Stimulated activated naive CD8-positive, alpha-beta T cell treated with anti-CD3 and anti-CD28 coated beads, Interleukin-15, Interleukin-2, amounts not matched to agents 100 ng/mL and 50 ng/mL, for 24 hours (primary cell): Measurements from ENCODE around the gene ADAM8.
"Not testable (repeated sequence)": the region's sequence is repeated elsewhere in the genome, so short reads cannot be mapped to it uniquely, and the experiment has no call there.

Source experiments
- H3K27ac Mint-ChIP-seq: one replicate; pipeline ENCODE4 v1.8.0; 2021; ENCODE audit warnings: mild to moderate bottlenecking, mixed read lengths
- H3K27me3 Mint-ChIP-seq: one replicate; pipeline ENCODE4 v1.8.0; 2021; ENCODE audit warnings: mixed read lengths
- H3K36me3 Mint-ChIP-seq: one replicate; pipeline ENCODE4 v1.8.0; 2021; ENCODE audit warnings: low read depth, mixed read lengths
- H3K4me1 Mint-ChIP-seq: one replicate; pipeline ENCODE4 v1.8.0; 2021; ENCODE audit warnings: low read depth, mixed read lengths
- H3K4me3 Mint-ChIP-seq: one replicate; pipeline ENCODE4 v1.8.0; 2021; ENCODE audit warnings: mild to moderate bottlenecking, mixed read lengths
- H3K9me3 Mint-ChIP-seq: one replicate; pipeline ENCODE4 v1.8.0; 2021; ENCODE audit warnings: mixed read lengths

ADAM8 gene

GRCh38 chr10:133231946-133232574 lies 44.6 kb downstream of the ADAM8 start:
- Mint-ChIP-seq H3K27me3 (peaks cover 50% of the 10 kb centered on the region), H3K27ac (no peak overlapping the region), H3K4me1 (peaks cover 14% of the 10 kb centered on the region), H3K36me3 (no peaks in the 10 kb centered on the region), H3K4me3 (no peak overlapping the region), H3K9me3 (no peaks in the 10 kb centered on the region)

GRCh38 chr10:133231244-133231945 lies 45.3 kb downstream of the ADAM8 start:
- H3K4me3 Mint-ChIP-seq = no peak overlapping the region

GRCh38 chr10:133230387-133231195 lies 46.1 kb downstream of the ADAM8 start:
- Mint-ChIP-seq H3K36me3 (no peaks in the 10 kb centered on the region), H3K4me3 (no peak overlapping the region)

More at GRCh38 chr10:133231244-133231945, 45.3 kb downstream of the ADAM8 start:
- Mint-ChIP-seq H3K27ac (no peak overlapping the region), H3K27me3 (peaks cover 56% of the 10 kb centered on the region), H3K4me1 (peaks cover 19% of the 10 kb centered on the region), H3K9me3 (no peaks in the 10 kb centered on the region), H3K36me3 (no peaks in the 10 kb centered on the region)

GRCh38 chr10:133230044-133230361 lies 46.7 kb downstream of the ADAM8 start, which contains the start of gene UTF1:
UTF1 (plus strand) TSS chr10:133230217; CDS start chr10:133230289, 72 bp downstream.
- Mint-ChIP-seq H3K27ac (no peak within 1 kb of the TSS), H3K36me3 (no peaks in the 10 kb centered on the region), H3K4me1 (peaks cover 26% of the 10 kb centered on the region), H3K4me3 (no peak within 1 kb of the TSS), H3K9me3 (no peaks in the 10 kb centered on the region), H3K27me3 (peaks cover 63% of the 10 kb centered on the region)

More at GRCh38 chr10:133230387-133231195, 46.1 kb downstream of the ADAM8 start:
- H3K4me1 Mint-ChIP-seq = peaks cover 23% of the 10 kb centered on the region
- H3K27ac Mint-ChIP-seq = no peak overlapping the region
- H3K9me3 Mint-ChIP-seq = no peaks in the 10 kb centered on the region
- peaks cover 63% of the 10 kb centered on the region for H3K27me3 Mint-ChIP-seq

- Mint-ChIP-seq H3K4me1 (peaks cover 26% of the 10 kb centered on the region), H3K27me3 (peaks cover 63% of the 10 kb centered on the region), H3K36me3 (no peaks in the 10 kb centered on the region), H3K9me3 (no peaks in the 10 kb centered on the region), H3K27ac (no peak overlapping the region), H3K4me3 (no peak overlapping the region)
These were observed 47.2 kb downstream of the ADAM8 start for GRCh38 chr10:133229265-133230043.

GRCh38 chr10:133227256-133227655 lies 49.4 kb downstream of the ADAM8 start:
- peaks cover 48% of the 10 kb centered on the region for H3K27me3 Mint-ChIP-seq
- no peak overlapping the region for H3K27ac Mint-ChIP-seq
- no peaks in the 10 kb centered on the region for H3K9me3 Mint-ChIP-seq
- no peaks in the 10 kb centered on the region for H3K36me3 Mint-ChIP-seq
- H3K4me1 Mint-ChIP-seq = peaks cover 26% of the 10 kb centered on the region
- no peak overlapping the region for H3K4me3 Mint-ChIP-seq

- peak overlapping the region; percentile 45 for H3K4me3 Mint-ChIP-seq
- H3K9me3 Mint-ChIP-seq = no peaks in the 10 kb centered on the region
- H3K4me1 Mint-ChIP-seq = peaks cover 23% of the 10 kb centered on the region
- no peaks in the 10 kb centered on the region for H3K36me3 Mint-ChIP-seq
- H3K27me3 Mint-ChIP-seq = peaks cover 41% of the 10 kb centered on the region
- H3K27ac Mint-ChIP-seq = peak overlapping the region; percentile 55
These were observed 50.3 kb downstream of the ADAM8 start for GRCh38 chr10:133226251-133226808.

GRCh38 chr10:133225707-133226191 lies 50.9 kb downstream of the ADAM8 start:
- Mint-ChIP-seq H3K27ac (peak overlapping the region; percentile 55), H3K9me3 (no peaks in the 10 kb centered on the region), H3K27me3 (peaks cover 44% of the 10 kb centered on the region), H3K4me1 (peaks cover 22% of the 10 kb centered on the region), H3K36me3 (no peaks in the 10 kb centered on the region), H3K4me3 (peak overlapping the region; percentile 45)

- Mint-ChIP-seq H3K9me3 (no peaks in the 10 kb centered on the region), H3K36me3 (no peaks in the 10 kb centered on the region), H3K4me3 (no peak overlapping the region), H3K27ac (no peak overlapping the region), H3K4me1 (peaks cover 22% of the 10 kb centered on the region), H3K27me3 (peaks cover 45% of the 10 kb centered on the region)
These were observed 51.8 kb downstream of the ADAM8 start for GRCh38 chr10:133224756-133225372.

GRCh38 chr10:133224076-133224475 lies 52.6 kb downstream of the ADAM8 start:
- Mint-ChIP-seq H3K27me3 (peaks cover 40% of the 10 kb centered on the region), H3K4me3 (no peak overlapping the region), H3K27ac (no peak overlapping the region), H3K9me3 (no peaks in the 10 kb centered on the region), H3K36me3 (no peaks in the 10 kb centered on the region), H3K4me1 (peaks cover 17% of the 10 kb centered on the region)

- H3K27ac Mint-ChIP-seq, H3K9me3 Mint-ChIP-seq: not testable (repeated sequence)
These were observed 54.9 kb downstream of the ADAM8 start for GRCh38 chr10:133221756-133222155.

GRCh38 chr10:133221331-133221730 lies 55.3 kb downstream of the ADAM8 start:
- Mint-ChIP-seq H3K4me3 (no peak overlapping the region), H3K9me3 (no peaks in the 10 kb centered on the region), H3K4me1 (peaks cover 10% of the 10 kb centered on the region), H3K27me3 (peaks cover 15% of the 10 kb centered on the region), H3K36me3 (no peaks in the 10 kb centered on the region), H3K27ac (no peak overlapping the region)

More at GRCh38 chr10:133221756-133222155, 54.9 kb downstream of the ADAM8 start:
- H3K4me3 Mint-ChIP-seq, H3K36me3 Mint-ChIP-seq: not testable (repeated sequence)
- peaks cover 18% of the 10 kb centered on the region for H3K27me3 Mint-ChIP-seq
- H3K4me1 Mint-ChIP-seq = peaks cover 14% of the 10 kb centered on the region

GRCh38 chr10:133219782-133220181 lies 56.9 kb downstream of the ADAM8 start:
- Mint-ChIP-seq H3K4me3 (no peak overlapping the region), H3K9me3 (no peaks in the 10 kb centered on the region), H3K4me1 (no peaks in the 10 kb centered on the region), H3K27me3 (peaks cover 12% of the 10 kb centered on the region), H3K27ac (no peak overlapping the region), H3K36me3 (no peaks in the 10 kb centered on the region)

- Mint-ChIP-seq H3K27ac (no peak overlapping the region), H3K27me3 (peaks cover 12% of the 10 kb centered on the region), H3K4me3 (no peak overlapping the region)
These were observed 57.8 kb downstream of the ADAM8 start for GRCh38 chr10:133218891-133219290.

More at GRCh38 chr10:133218891-133219290, 57.8 kb downstream of the ADAM8 start:
- H3K4me1 Mint-ChIP-seq = no peaks in the 10 kb centered on the region
- H3K9me3 Mint-ChIP-seq = no peaks in the 10 kb centered on the region
- no peaks in the 10 kb centered on the region for H3K36me3 Mint-ChIP-seq
